Measurements from ENCODE around the gene DNAH11. TPM values are rescaled to one million over a fixed set of nuclear protein-coding genes. Genes with fewer than 3 reads are reported as not detected.
A peak's percentile ranks its signal among the peaks of the same experiment; 100 is the strongest.

DNAH11 gene
- total RNA-seq, 1 donor from 2014 or later = 0.13 TPM

- no peaks in the 10 kb centered on the region for H3K9me3 Mint-ChIP-seq
- Histone ChIP-seq H3K9ac (no peak overlapping the region), H2AFZ (replicated peaks) (no peak overlapping the region), H3K4me1 (peaks cover 6% of the 10 kb centered on the region), H3K4me2 (no peak overlapping the region), H4K20me1 (ENCODE audit: low read depth) (no peaks in the 10 kb centered on the region), H3K36me3 (no peaks in the 10 kb centered on the region), H3F3A (ENCODE audit: low read depth) (no peaks in the 10 kb centered on the region), H3K4me3 (no peak overlapping the region), H3K27ac (no peak overlapping the region), H3K27me3 (no peaks in the 10 kb centered on the region), H3K79me2 (ENCODE audit: low read depth) (no peaks in the 10 kb centered on the region), H3K9me3 (ENCODE audit: low read depth) (no peaks in the 10 kb centered on the region)
- H3K27me3 Mint-ChIP-seq (ENCODE audit: insufficient read depth, low read depth) = peaks cover 4% of the 10 kb centered on the region
- H3K27ac Mint-ChIP-seq = no peak overlapping the region
- H3K4me3 Mint-ChIP-seq = no peak overlapping the region
- H3K36me3 Mint-ChIP-seq = no peaks in the 10 kb centered on the region
- no peaks in the 10 kb centered on the region for H3K4me1 Mint-ChIP-seq
- DNase-seq (ENCODE audit: low spot score) = no peak
- TF ChIP-seq EZH2phosphoT487 (IDR thresholded peaks at IDR 0.05) (no peak), EZH2 (IDR thresholded peaks at IDR 0.05) (no peak)
- TF ChIP-seq, protein P1, sequence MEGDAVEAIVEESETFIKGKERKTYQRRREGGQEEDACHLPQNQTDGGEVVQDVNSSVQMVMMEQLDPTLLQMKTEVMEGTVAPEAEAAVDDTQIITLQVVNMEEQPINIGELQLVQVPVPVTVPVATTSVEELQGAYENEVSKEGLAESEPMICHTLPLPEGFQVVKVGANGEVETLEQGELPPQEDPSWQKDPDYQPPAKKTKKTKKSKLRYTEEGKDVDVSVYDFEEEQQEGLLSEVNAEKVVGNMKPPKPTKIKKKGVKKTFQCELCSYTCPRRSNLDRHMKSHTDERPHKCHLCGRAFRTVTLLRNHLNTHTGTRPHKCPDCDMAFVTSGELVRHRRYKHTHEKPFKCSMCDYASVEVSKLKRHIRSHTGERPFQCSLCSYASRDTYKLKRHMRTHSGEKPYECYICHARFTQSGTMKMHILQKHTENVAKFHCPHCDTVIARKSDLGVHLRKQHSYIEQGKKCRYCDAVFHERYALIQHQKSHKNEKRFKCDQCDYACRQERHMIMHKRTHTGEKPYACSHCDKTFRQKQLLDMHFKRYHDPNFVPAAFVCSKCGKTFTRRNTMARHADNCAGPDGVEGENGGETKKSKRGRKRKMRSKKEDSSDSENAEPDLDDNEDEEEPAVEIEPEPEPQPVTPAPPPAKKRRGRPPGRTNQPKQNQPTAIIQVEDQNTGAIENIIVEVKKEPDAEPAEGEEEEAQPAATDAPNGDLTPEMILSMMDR (IDR thresholded peaks at IDR 0.05) = no peak
Measured at GRCh38 chr7:21702303-21702702, 159.5 kb downstream of the DNAH11 start.

DNA sequence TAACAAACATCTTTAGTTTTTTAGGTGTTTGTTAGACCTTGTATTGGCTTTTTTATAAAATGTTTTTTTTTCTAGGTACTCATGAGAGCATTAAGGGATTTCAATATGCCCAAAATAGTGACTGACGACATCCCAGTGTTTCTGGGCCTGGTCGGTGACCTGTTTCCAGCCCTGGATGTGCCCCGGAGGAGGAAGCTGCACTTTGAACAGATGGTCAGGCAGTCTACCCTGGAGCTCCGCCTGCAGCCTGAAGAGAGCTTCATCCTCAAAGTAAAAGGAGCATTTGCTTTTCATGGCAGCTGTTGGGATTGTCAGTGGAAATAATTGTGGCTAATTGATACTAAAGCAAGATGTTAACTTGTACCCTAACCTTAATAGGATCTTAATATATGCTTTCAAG lies 161.5 kb downstream of the DNAH11 start:
- DNase-seq (ENCODE audit: low spot score) = peak; percentile 27
- H3K4me1 ChIP-seq = peaks cover 6% of the 10 kb centered on the region
- no peaks in the 10 kb centered on the region for H3K79me2 ChIP-seq (ENCODE audit: low read depth)
- Mint-ChIP-seq H3K27ac (no peak overlapping the region), H3K9me3 (no peaks in the 10 kb centered on the region), H3K36me3 (no peaks in the 10 kb centered on the region), H3K4me1 (no peaks in the 10 kb centered on the region), H3K27me3 (ENCODE audit: insufficient read depth, low read depth) (peaks cover 7% of the 10 kb centered on the region), H3K4me3 (no peak overlapping the region)
- no peak overlapping the region for H3K9ac ChIP-seq
- H3K9me3 ChIP-seq (ENCODE audit: low read depth) = no peaks in the 10 kb centered on the region
- no peak overlapping the region for H3K4me2 ChIP-seq
- no peaks in the 10 kb centered on the region for H3F3A ChIP-seq (ENCODE audit: low read depth)
- no peaks in the 10 kb centered on the region for H3K36me3 ChIP-seq
- TF ChIP-seq EZH2phosphoT487 (IDR thresholded peaks at IDR 0.05) (no peak), EZH2 (IDR thresholded peaks at IDR 0.05) (no peak)
- TF ChIP-seq, protein P1 (IDR thresholded peaks at IDR 0.05) = no peak
- no peaks in the 10 kb centered on the region for H4K20me1 ChIP-seq (ENCODE audit: low read depth)
- no peaks in the 10 kb centered on the region for H3K27me3 ChIP-seq
- H2AFZ ChIP-seq (replicated peaks) = peak overlapping the region; percentile 18
- no peak overlapping the region for H3K27ac ChIP-seq
- H3K4me3 ChIP-seq = no peak overlapping the region

DNA sequence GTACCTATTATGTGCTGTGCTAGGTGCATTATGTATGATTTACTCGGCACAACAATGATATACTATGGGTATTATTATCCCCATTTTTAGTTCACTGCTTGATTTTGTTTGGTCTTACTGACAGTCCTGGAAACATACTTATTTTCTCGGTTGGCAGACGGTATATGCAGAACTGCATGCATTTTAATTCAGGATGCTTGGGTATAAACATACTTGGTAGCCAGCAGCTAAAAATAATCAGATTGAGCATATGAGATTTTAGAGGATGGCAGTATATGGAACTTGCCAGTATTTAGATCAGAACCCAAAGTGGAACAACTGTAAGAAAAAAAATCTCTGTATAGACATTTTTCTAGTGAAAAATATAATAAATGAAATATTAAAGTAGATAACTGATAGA lies 163.3 kb downstream of the DNAH11 start:
- Histone ChIP-seq H3K9me3 (ENCODE audit: low read depth) (no peaks in the 10 kb centered on the region), H3K4me1 (peaks cover 6% of the 10 kb centered on the region), H3K9ac (no peak overlapping the region), H3K4me3 (no peak overlapping the region), H3K79me2 (ENCODE audit: low read depth) (no peaks in the 10 kb centered on the region), H3K36me3 (no peaks in the 10 kb centered on the region), H3K27me3 (no peaks in the 10 kb centered on the region), H2AFZ (replicated peaks) (no peak overlapping the region), H3F3A (ENCODE audit: low read depth) (no peaks in the 10 kb centered on the region), H3K27ac (no peak overlapping the region), H4K20me1 (ENCODE audit: low read depth) (no peaks in the 10 kb centered on the region), H3K4me2 (no peak overlapping the region)
- no peak overlapping the region for H3K4me3 Mint-ChIP-seq
- no peak for DNase-seq (ENCODE audit: low spot score)
- H3K9me3 Mint-ChIP-seq = no peaks in the 10 kb centered on the region
- peaks cover 7% of the 10 kb centered on the region for H3K27me3 Mint-ChIP-seq (ENCODE audit: insufficient read depth, low read depth)
- H3K36me3 Mint-ChIP-seq = no peaks in the 10 kb centered on the region
- no peak for TF ChIP-seq EZH2 (IDR thresholded peaks at IDR 0.05)
- TF ChIP-seq, protein P1 (IDR thresholded peaks at IDR 0.05) = no peak
- TF ChIP-seq EZH2phosphoT487 (IDR thresholded peaks at IDR 0.05) = no peak
- no peak overlapping the region for H3K27ac Mint-ChIP-seq
- no peaks in the 10 kb centered on the region for H3K4me1 Mint-ChIP-seq

All from neural progenitor cell (in vitro differentiated cells).